GM12891 (cell line): ENCODE measurements around the gene LRIT2.

Experiments
- PAX5 ChIP-seq: IDR thresholded peaks from 2 replicates; pipeline ENCODE4 v1.6.1; 2011; ENCODE audit warnings: low read length, moderate library complexity, mild to moderate bottlenecking; ENCODE audit not compliant: insufficient read depth, severe bottlenecking
- POLR2A ChIP-seq: IDR thresholded peaks from 2 replicates; pipeline ENCODE4 v1.6.1; 2011; ENCODE audit warnings: low read depth, low read length, control low read depth
- POLR2AphosphoS5 ChIP-seq: IDR thresholded peaks from 2 replicates; pipeline ENCODE4 v1.6.1; 2011; ENCODE audit warnings: low read depth, low read length, control low read depth
- POU2F2 ChIP-seq: IDR thresholded peaks from 2 replicates; pipeline ENCODE4 v1.6.1; 2011; ENCODE audit warnings: low read depth, mild to moderate bottlenecking, control low read depth, low read length, moderate library complexity
- SPI1 ChIP-seq: IDR thresholded peaks from 2 replicates; pipeline ENCODE4 v1.6.1; 2011; ENCODE audit warnings: low read depth, low read length, control low read depth
- TAF1 ChIP-seq: IDR thresholded peaks from 2 replicates; pipeline ENCODE4 v1.6.1; 2011; ENCODE audit warnings: low read depth, low read length, control low read depth

- no peak for TF ChIP-seq POLR2AphosphoS5
- no peak for TF ChIP-seq POLR2A
- no peak for TF ChIP-seq PAX5
- TF ChIP-seq POU2F2 = no peak
- TF ChIP-seq TAF1 = no peak
- no peak for TF ChIP-seq SPI1
These were observed 24.7 kb downstream of the LRIT2 start for GRCh38 chr10:84200537-84201243.
